ENCODE data around the gene TSPYL4.
"Not testable (repeated sequence)": the region's sequence is repeated elsewhere in the genome, so short reads cannot be mapped to it uniquely, and the experiment has no call there.

Gene TSPYL4

DNA sequence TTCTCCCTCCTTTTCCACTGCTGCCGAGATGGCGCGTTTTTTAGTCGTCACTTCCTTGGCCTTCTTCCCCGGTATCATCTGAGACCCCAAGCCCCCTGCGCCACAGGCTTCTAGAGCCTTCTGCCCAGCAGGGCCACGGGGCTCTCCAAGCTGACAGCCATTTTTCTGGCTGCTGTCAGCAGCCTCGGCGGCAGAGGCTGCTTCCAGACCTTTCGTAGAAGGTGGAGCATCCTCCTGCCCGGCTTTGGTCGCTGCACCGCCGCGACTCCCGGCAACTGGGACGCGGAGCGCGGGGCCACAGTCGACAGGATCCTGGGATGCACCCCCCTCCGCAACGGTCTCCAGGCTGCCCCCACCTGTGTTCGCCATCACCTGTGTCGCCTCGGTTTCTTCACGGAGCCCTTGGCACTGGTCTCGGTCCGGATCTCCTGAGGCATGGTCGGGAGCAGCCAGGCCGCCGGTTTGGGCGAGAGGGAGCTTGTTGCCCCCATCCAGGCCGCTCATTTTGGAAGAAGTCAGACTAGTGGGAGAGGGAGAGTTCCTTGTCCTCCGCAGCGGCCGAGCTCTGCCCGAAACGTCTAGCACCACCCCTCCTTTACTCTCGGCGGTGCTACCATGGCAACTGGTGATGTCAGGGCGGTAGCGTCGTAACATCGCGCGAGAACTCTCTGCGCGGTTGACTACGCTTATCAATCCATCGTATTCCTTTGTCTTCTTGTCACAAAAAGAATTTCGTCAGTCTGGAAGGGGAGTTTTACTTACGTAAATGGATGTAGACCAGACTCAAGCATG, at the start of gene TSPYL4:
TSPYL4 (minus strand) TSS at position 571 of the 792 bp plus-strand sequence; CDS start at position 504, 67 bp downstream.
- DNase-seq (ENCODE audit: low spot score) = peak; percentile 96

GRCh38 chr6:116301104-116301503, 47.2 kb upstream of the TSPYL4 start:
- DNase-seq (ENCODE audit: low spot score) = no peak

- DNase-seq (ENCODE audit: low spot score) = no peak
These were observed 46.7 kb upstream of the TSPYL4 start for GRCh38 chr6:116300566-116300965.

GRCh38 chr6:116298973-116299372, 45.1 kb upstream of the TSPYL4 start:
- DNase-seq (ENCODE audit: low spot score) = no peak

DNA sequence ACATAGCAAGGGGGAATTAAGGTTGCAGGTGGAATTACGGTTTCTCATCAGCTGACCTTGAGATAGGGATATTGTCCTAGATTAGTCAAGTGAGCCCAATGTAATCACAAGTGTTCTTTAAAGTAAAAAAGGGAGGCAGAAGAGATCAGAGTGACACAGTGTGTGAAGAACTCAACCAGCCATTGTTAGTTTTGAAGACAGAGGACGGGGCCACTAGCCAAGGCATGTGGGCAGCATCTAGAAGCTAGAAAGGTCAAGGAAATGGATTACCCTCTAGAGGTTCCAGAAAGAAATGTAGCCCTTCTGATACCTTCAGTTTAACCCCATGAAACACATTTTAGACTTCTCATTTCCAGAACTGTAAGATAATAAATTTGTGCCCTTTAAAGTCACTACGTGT, 44.4 kb upstream of the TSPYL4 start:
- no peak for DNase-seq (ENCODE audit: low spot score)

- DNase-seq (ENCODE audit: low spot score) = no peak
These were observed 38.7 kb upstream of the TSPYL4 start for GRCh38 chr6:116292553-116292952.

DNA sequence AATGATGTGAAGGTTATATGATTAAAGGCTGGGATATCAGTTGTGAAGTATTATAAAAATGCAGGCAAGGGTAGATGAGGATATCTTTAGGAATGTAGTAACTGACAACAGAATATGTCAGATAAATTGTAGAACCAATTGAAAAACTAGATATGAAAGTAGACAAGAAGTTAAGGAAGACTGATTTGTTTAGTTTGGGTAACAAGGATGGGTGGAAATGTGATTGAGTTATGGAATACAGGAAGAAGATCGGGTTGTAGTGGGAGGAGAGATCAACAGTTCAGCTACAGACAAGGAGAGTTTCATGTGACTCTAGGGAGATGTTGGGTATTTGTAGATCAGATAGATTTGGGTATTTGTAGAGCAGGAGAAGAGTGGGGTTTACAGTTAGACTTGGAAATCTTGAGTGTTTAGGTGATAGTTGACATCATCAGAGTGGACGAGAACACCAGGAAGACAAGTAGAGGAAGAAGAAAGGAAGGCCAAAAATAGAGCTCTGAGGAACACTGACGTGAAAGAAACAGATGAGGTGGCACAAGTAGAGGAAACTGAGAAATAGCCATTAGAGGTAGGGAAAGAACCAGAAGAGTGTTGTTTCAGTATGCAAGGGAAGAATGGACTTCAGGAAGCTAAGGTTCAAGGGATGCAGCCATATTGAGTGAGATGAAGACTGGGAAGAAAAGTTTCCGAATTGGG, 38.0 kb upstream of the TSPYL4 start:
- no peak for DNase-seq (ENCODE audit: low spot score)

DNA sequence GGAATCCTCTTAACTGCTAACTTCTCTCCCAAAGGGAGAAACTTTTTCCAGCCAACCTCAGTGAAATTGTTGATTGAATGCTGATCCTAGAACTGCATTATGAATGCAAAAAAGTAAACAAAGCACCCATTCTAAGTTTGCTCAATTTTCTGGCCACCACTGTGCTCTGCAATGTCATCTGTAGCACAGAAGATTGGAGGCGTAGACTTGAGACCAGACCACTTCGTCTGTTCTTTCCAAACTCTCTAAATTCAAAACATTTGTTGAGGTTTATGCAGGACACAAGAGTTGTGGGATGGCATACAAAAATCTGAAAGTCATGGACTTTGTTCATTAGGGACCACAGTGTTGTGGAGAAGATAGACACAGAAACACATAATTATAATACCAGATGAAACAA, 36.9 kb upstream of the TSPYL4 start:
- DNase-seq (ENCODE audit: low spot score) = no peak

DNA sequence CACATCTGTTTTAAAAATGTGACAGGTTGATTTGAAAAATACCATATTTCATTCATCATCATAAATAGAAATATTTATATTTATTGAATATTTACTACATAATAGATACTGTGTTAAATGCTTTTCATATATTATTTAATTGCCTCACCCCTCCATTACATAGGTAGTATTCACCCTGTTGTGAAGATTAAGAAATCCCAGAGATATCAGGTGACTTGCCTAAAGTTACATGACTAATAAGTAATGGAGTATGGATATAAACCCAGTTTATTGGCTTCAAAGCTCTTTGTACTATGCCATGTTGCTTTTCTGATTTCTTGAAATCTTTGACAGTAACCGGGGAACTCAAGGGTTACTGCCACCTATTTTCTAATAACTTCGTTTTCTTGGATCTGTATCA, 36.0 kb upstream of the TSPYL4 start:
- no peak for DNase-seq (ENCODE audit: low spot score)

GRCh38 chr6:116287689-116288282, 33.9 kb upstream of the TSPYL4 start:
- peak; percentile 74 for DNase-seq (ENCODE audit: low spot score)

DNA sequence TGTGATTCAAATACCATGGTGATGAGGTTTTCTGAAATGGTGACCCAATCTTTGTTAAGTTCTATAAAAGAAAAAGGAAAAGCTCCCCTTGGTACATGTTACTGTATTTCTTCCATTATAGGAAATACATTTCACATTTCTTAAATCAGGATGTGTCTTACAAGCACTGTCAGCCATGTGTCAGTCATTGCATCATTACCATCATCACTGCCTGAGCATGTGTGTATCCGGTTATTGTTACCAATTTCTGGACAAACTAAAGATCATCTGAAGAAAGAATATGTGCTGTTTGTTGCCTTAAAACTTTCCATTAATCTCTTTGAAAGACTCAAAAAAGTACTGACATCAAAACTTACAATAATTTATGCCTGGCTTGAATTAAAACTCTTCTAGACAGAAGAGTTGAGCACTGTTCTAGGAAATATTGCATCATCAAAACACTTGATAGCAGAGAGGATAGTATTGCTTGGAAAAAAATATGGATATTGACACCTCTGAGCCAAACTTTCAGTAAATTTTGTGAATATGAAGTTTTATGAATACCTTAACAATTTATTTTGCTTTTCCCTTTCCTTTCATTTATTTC, 33.0 kb upstream of the TSPYL4 start:
- DNase-seq (ENCODE audit: low spot score) = no peak

DNA sequence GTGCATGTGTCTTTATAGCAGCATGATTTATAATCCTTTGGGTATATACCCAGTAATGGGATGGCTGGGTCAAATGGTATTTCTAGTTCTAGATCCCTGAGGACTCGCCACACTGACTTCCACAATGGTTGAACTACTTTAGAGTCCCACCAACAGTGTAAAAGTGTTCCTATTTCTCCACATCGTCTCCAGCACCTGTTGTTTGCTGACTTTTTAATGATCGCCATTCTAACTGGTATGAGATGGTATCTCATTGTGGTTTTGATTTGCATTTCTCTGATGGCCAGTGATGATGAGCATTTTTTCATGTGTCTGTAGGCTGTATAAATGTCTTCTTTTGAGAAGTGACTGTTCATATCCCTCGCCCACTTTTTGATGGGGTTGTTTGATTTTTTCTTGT, 31.1 kb upstream of the TSPYL4 start:
- DNase-seq (ENCODE audit: low spot score) = not testable (repeated sequence)

- no peak for DNase-seq (ENCODE audit: low spot score)
These were observed 29.3 kb upstream of the TSPYL4 start for GRCh38 chr6:116283191-116283590.

DNA sequence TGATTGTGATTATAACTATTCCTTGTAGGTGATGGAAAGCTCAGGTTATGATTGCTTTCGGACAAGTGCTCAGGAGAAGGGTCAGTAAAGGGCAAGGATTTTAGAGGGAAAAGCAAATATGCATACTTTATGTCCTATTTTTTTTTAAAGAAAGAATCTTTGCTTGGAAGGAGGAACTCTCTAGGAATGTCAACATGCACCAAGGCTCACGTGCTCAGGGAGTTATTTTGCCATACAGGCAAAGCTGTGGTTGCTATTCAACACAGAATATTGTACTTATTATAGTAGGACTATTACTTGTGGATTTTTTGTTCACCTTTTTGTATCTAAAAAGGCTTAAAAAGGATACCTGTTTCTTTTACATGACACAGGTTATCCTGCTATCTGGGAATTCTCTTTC, 28.8 kb upstream of the TSPYL4 start:
- DNase-seq (ENCODE audit: low spot score) = no peak

DNA sequence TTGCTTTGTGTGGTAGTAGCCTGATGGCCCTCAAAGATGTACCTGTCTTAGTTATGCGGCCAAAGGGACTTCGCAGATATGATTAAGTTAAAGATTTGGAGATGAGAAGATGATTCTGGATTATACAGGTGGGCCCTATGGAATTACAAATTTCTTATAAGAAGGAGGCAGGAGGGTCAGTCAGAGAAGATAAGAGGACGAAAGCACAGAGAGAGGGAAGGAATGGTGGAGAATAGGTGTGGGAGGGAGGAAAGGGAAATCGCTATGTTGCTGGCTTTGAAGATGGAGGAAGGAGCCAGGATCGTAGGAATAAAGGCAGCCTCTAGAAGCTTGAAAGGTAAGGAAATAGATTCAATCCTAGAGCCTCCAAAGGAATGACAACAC, 27.1 kb upstream of the TSPYL4 start:
- no peak for DNase-seq (ENCODE audit: low spot score)

GRCh38 chr6:116280161-116280932, 26.5 kb upstream of the TSPYL4 start:
- DNase-seq (ENCODE audit: low spot score) = peak; percentile 29

DNA sequence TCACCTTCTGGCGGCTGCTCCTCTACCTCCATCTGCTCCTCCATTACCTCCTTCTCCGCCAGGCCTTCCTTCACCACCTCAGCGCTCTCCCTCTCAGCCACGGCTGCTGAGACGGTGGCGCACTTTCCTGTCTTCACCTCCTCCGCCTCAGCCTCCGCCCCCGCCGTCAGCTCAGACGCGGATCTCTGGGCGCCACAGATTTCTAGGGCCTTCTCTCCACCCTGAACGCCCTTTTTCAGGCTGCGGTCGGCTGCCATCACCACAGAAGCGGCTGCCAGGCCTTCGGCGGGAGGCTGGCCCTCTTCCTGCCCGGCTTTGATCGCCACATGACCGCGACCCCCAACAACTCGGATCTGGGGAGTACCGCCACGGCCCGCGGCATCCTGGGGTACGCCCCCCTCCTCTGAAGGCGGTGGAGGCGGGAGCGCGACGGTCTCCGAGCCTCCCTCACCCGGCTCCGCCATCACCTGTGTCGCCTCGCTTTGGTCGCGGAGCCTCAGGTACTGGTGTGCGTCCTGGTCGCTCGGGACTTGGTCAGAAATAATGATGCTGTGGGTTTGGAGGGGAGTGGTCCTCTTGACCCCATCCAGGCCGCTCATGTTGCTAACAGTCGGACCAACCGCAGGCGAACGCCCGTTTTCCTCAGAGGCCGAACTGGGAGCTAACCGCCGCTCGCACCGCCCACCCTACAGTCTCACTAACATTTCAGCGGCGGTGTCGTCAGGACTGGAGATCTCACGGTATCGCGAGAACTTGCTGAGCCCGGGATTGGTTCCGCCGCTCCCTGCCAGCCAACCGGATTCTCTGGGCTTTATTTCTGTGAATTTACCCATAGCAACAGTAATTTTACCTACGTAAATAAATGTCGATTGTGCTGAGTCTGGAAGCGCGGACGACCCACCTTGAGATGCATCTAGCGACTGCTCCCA, 25.6 kb upstream of the TSPYL4 start, which contains the start of gene TSPYL1:
TSPYL1 (minus strand) TSS at position 699 of the 929 bp plus-strand sequence; CDS start at position 599, 100 bp downstream.
- DNase-seq (ENCODE audit: low spot score) = peak; percentile 97

DNA sequence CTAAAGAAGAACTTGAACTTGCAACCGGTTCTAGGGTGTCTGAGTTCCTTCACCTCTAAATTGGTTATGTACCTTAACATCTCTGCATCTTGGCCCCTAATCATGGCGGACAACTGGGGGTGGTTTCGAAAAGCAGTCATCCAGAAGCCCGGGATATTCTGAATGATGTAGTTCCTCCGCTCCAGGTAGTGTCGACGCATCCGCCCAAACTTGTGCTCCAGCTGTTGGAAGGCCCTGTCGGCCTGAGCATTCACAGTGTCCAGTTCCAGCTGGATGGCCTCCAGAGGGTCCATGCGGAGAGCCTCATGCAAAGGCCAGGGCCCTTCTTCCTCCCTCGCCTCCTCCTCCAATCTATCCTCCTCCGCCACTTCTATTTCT, 25.0 kb upstream of the TSPYL4 start:
- DNase-seq (ENCODE audit: low spot score) = peak; percentile 58

GRCh38 chr6:116278481-116278829, 24.6 kb upstream of the TSPYL4 start:
- no peak for DNase-seq (ENCODE audit: low spot score)

DNA sequence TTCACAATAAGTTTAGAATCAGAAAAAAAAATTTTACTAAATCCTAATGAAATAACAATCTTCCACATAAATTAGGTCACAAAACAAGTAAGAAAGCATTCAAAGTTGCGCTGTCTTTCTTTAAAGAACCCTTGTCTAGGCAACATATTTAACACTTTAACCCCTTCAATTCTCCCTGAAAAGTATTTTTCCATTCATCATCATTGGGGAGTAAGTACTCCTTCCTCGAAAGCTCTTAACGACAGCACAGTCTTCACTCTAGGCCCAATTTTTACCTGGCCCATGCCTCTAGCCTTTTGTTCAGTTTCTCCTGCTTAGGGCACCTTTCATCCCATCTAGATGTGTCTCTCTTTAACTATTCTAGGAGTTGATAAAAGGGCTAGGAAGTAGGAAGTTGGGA, 23.2 kb upstream of the TSPYL4 start:
- DNase-seq (ENCODE audit: low spot score) = peak; percentile 17

- no peak for DNase-seq (ENCODE audit: low spot score)
These were observed 17.4 kb upstream of the TSPYL4 start for GRCh38 chr6:116271149-116271708.

Data from kidney tubule cell (primary cell).